ENCODE data around the gene SNX6.
A peak's percentile ranks its signal among the peaks of the same experiment; 100 is the strongest.
"Not testable (repeated sequence)": the region's sequence is repeated elsewhere in the genome, so short reads cannot be mapped to it uniquely, and the experiment has no call there.

SNX6 gene

GRCh38 chr14:34629657-34630529 is at the start of gene SNX6:
Gene SNX6 (minus strand): TSS chr14:34630148. CDS start chr14:34630116, 32 bp downstream.
- DNase-seq: peak; percentile 77

DNA sequence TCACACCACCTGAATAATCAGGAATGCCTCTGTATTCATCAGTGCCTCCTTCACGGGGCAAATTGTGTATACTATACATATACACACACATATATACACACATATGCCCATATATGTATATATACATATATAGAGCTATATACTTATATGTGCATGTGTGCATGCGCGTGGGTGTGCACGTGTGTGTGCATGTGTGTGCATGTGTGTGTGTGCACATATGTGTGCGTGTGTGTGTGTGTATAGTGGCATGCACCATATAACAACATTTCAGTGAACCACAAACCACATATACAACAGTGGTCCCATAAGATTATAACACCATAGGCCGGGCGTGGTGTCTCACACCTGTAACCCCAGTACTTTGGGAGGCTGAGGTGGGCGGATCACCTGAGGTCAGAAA is 48.8 kb upstream of the SNX6 start:
- no peak for DNase-seq

GRCh38 chr14:34678306-34678705 is 48.4 kb upstream of the SNX6 start:
- peak; percentile 43 for DNase-seq

- DNase-seq: no peak
These were observed 46.7 kb upstream of the SNX6 start for GRCh38 chr14:34676516-34677211.

GRCh38 chr14:34673702-34674101 is 43.8 kb upstream of the SNX6 start:
- no peak for DNase-seq

GRCh38 chr14:34671716-34672115 is 41.8 kb upstream of the SNX6 start:
- no peak for DNase-seq

DNA sequence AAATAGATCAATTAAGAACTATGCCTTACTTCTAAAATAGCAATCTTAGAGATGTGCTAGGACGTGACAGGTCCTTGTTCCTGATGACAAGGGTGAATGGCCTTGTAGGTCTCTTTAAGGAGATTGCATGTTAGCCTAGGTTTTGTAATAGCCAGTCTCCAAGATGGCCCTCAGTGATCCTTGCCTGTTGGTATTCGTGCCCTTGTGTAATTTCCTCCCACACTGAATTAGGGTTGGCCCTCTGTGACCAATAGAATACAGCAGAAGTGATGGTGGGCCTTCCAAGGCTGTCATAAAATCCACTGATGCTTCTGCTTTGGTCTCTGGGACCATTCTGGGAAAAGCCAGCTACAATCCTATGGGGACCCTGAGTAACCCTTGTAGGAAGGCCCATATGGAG is 38.2 kb upstream of the SNX6 start:
- no peak for DNase-seq

- DNase-seq: no peak
These were observed 37.1 kb upstream of the SNX6 start for GRCh38 chr14:34667007-34667406.

DNA sequence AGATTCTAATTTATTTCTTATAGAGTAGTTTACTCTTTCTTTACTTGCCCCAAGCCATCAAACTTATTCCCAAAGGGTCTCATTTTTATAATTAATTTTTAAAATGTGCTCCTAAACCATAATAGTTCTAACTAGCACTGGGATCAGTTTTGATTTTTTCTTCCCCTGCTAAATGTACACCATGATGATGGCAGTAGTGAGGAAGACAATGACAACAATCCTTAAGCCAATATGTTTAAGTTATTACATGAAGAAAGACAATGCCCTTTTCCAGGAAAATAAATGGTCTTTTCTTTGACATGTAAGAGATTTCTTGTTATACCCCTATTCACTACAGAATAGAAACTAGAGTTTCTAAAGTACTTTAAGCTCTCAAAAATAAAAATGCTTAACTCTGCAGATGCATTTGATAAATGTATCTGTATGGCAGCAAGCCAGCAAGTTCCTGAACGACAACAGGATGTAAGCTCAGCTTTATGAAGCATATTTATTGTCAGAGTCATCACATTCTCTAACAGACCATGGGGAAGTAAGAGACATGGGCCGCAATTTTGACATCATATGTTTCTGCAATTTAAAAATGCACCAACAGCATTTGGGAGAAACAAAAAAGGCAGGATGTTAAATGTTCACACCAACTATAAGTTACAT is 36.0 kb upstream of the SNX6 start:
- DNase-seq: peak; percentile 97

DNA sequence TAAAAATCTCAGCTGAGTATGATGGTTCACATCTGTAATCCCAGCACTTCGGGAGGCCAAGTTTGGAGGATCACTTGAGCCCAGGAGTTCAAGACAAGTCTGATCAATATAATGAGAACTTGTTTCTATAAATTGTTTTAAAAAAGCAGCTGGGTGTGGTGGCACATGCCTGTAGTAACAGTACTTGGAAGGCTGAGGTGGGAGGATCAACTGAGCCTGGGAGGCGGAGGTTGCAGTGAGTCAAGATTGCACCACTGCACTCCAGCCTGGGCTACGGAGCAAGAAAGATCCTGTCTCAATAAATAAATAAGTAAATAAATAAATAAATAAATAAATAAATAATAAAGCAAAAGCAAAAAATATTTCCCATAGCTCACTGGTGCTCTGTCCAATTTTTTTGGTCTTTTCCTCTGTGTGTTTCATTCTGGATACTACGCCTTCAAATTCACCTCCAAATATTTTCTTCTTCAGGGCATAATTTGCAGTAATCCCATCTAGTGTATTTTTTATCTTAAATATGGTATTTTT is 32.7 kb upstream of the SNX6 start:
- DNase-seq: no peak

DNA sequence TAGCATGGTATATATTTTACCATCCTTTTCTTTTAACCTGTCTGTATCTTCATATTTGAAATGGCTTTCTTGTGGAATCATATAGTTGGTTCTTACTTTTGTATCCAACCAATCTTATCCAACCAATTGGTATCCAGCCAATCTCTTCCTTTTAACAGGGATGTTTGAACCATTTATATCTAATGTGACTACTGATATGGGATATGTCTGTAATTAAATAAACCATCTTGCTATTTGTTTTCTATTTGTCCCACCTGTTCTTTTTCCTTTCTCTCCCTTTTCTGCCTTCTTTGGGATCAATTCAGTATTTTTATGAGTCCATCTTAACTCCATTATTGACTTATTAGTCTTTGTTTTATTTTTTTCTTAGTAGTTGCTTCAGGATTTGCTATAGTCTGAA is 30.8 kb upstream of the SNX6 start:
- no peak for DNase-seq

DNA sequence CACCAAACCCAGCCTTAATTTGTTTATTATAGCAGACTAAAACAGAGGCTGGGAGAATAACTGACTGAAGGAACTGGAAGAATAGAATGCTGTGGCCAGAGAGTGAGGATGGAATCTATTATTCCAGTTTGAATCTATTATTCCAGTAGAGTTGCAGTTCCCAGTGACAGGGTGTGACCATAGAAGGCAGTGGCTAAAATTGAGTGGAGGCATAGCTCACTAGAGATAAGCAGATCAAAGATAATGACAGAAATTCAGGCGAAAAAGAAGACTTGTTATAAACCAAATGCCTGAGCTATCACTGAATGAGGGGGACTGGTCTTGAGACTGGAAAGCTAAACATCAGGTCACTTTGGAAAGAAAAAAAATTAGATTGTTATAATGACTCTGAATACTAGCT is 26.0 kb upstream of the SNX6 start:
- no peak for DNase-seq

GRCh38 chr14:34653073-34653472 is 23.1 kb upstream of the SNX6 start:
- DNase-seq: not testable (repeated sequence)

DNA sequence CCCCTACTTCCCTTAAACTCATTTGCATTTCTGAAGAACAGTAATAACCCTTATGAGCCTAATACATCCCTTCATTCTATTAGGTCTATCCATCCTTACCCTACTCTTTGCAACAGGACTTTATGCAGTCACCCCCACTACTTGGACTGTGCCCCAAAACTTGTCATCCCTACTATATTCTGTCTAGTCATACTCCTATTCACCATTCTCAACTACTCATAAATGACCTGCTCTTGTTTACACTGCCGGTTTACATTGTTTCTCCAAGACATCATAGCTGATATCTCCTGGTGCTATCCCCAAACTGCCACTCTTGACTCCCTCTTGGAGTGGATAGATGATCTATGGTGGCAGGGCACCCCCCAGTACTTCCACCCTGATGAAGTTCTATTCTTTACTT is 22.4 kb upstream of the SNX6 start:
- not testable (repeated sequence) for DNase-seq

- peak; percentile 100 for DNase-seq
These were observed 21.0 kb upstream of the SNX6 start for GRCh38 chr14:34650786-34651584.

DNA sequence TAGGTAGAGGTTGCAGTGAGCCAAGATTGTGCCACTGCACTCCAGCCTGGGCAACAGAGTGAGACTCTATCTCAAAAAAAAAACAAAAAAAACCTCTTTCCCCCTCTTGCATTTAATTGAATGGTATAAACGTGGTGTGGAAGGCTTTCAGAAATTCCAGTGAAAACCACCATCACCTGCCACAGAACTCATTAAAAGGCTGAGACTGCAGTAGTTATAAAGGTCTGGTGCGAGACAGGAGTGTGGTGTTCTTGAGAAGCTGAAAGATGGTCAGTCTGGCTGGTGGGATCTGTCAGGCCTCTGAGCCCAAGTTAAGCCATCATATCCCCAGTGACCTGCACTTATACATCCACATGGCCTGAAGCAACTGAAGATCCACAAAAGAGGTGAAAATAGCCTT is 20.1 kb upstream of the SNX6 start:
- peak; percentile 28 for DNase-seq

GRCh38 chr14:34649344-34649743 is 19.4 kb upstream of the SNX6 start:
- DNase-seq: peak; percentile 98

- DNase-seq: no peak
These were observed 16.8 kb upstream of the SNX6 start for GRCh38 chr14:34646570-34647255.

- DNase-seq: no peak
These were observed 13.4 kb upstream of the SNX6 start for GRCh38 chr14:34643361-34643760.

- no peak for DNase-seq
These were observed 12.6 kb upstream of the SNX6 start for GRCh38 chr14:34642595-34642994.

DNA sequence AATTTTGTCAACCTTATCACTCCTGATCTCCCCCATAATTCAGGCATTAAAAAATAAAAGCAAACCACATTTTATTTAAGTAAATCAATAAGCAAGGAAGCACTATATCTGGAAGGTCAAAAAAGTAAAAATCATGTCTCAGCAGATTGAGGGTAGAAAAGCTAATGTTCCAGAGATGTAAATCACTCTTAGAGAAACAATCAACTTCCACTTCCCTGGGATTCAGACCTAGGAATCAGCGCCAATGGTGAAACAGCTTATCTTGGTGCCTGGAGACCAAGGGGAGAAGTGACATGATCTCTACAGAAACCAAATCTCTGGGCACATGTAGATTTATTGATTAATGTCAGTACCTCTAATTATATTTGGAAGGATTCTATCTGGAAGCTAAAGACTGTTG is 10.9 kb upstream of the SNX6 start:
- DNase-seq: no peak

DNA sequence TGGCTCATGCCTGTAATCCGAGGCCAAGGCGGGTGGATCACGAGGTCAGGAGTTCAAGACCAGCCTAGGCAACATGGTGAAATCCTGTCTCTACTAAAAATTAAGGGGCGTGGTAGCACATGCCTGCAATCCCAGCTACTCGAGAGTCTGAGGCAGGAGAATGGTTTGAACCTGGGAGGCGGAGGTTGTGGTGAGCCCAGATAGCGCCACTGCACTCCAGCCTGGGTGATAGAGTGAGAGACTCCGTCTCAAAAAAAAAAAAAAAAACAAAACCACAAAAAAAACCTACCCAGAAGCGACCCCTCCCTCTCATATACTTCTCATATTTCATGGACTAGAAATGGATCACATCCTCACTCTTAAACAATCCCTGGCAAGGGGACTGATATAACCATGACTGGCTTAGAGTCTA is 4.4 kb upstream of the SNX6 start:
- peak; percentile 28 for DNase-seq

All from fibroblast of skin of right quadriceps (primary cell).